HCT116 (cell line): ENCODE data around the gene SCN3A. TPM values are rescaled to one million over a fixed set of nuclear protein-coding genes. Genes with fewer than 3 reads are reported as not detected.

Experiments used
- ATAC-seq: fragments of 200-7000 bp; cut with Tn5 transposase; 2 replicates; pipeline ENCODE4 v1.9.1; 2020; ENCODE audit warnings: mild to moderate bottlenecking, moderate library complexity
- BruUV-seq: library from RNA; stranded (reverse); fragments of 400-500 nt; replicated peaks from 2 replicates; lab custom pipeline; 2021; lab: Mats Ljungman, UMichigan
- CTCF ChIA-PET: fragments of 300-600 bp; sonication (Branson Sonifier 250); formaldehyde crosslinking; loops from one replicate; lab custom pipeline; 2021; ENCODE audit warnings: antibody characterized with exemption; lab: Charles Lee
- POLR2A ChIA-PET: fragments of 300-600, 350-600 bp; sonication (Branson Sonifier 250); formaldehyde crosslinking; loops from one replicate; lab custom pipeline; 2021; ENCODE audit warnings: antibody characterized with exemption; lab: Charles Lee
- RAD21 ChIA-PET, 2 experiments: fragments of 300-600 bp; sonication (Branson Sonifier 250); formaldehyde crosslinking; loops; one replicate each; lab custom pipeline; 2023; ENCODE audit warnings: low total read pairs in 2 of 2; ENCODE audit not compliant: uncharacterized antibody in 2 of 2, unreplicated experiment in 2 of 2, low non-redundant PET in 1 of 2; lab: Charles Lee
- DNase-seq: peaks from one replicate; pipeline ENCODE4 v3.0.0-alpha.2; 2010; ENCODE audit warnings: low read depth, low spot score
- H2AFZ ChIP-seq: fragments of 200-600 bp; shearing (Covaris generic), sonication (generic); 2 replicates; pipeline ENCODE4 v1.6.1; 2017; ENCODE audit warnings: low read depth, mixed run types, mixed read lengths, antibody characterized with exemption, low read length; ENCODE audit not compliant: poor library complexity, severe bottlenecking
- H3K27ac ChIP-seq: 2 replicates; pipeline ENCODE4 v1.5.1; 2012; ENCODE audit warnings: low read depth, low read length
- H3K27me3 ChIP-seq: fragments of 200-600 bp; sonication (generic); 2 replicates; pipeline ENCODE4 v1.6.1; 2016; ENCODE audit warnings: mixed run types, low read length, mixed read lengths; ENCODE audit not compliant: insufficient read depth
- H3K36me3 ChIP-seq, 2 experiments: fragments of 200-500 bp in 1 of 2; fragments of 200-600 bp in 1 of 2; sonication (Bioruptor generic) in 1 of 2; sonication (generic) in 1 of 2; 2 replicates each; pipeline versions ENCODE4 v1.5.1 to v1.6.1; 2014 to 2016; ENCODE audit warnings: low read length in 2 of 2, inconsistent platforms in 1 of 2, mixed read lengths in 1 of 2, mixed run types in 1 of 2; ENCODE audit not compliant: insufficient read depth in 2 of 2, control insufficient read depth in 1 of 2
- H3K4me1 ChIP-seq, 2 experiments: fragments of 200-600 bp in 1 of 2; sonication (generic) in 1 of 2; 2 replicates each; pipeline versions ENCODE4 v1.5.1 to v1.6.1; 2012 to 2017; ENCODE audit warnings: low read length in 2 of 2, inconsistent platforms in 1 of 2, mild to moderate bottlenecking in 1 of 2, mixed read lengths in 1 of 2, mixed run types in 1 of 2, moderate library complexity in 1 of 2; ENCODE audit not compliant: insufficient read depth in 2 of 2, control insufficient read depth in 1 of 2
- H3K4me2 ChIP-seq: fragments of 200-600 bp; sonication (generic); 2 replicates; pipeline ENCODE4 v1.6.1; 2017; ENCODE audit warnings: mixed run types, low read length, mixed read lengths
- H3K4me3 ChIP-seq, 2 experiments: fragments of 200-600 bp in 1 of 2; sonication (generic) in 1 of 2; replicated peaks in 1 of 2; 2 replicates each; pipeline ENCODE4 v1.5.1; 2011 to 2016; ENCODE audit warnings: low read length in 2 of 2, control low read depth in 1 of 2, low read depth in 1 of 2, mild to moderate bottlenecking in 1 of 2, mixed read lengths in 1 of 2, mixed run types in 1 of 2
- H3K79me2 ChIP-seq: fragments of 200-600 bp; sonication (generic); 2 replicates; pipeline ENCODE4 v1.6.1; 2017; ENCODE audit warnings: mild to moderate bottlenecking, mixed run types, low read length, moderate library complexity, mixed read lengths; ENCODE audit not compliant: insufficient read depth
- H3K9ac ChIP-seq: fragments of 200-600 bp; sonication (generic); 2 replicates; pipeline ENCODE4 v1.6.1; 2016; ENCODE audit warnings: low read length, mixed read lengths
- H3K9me2 ChIP-seq: fragments of 200-600 bp; sonication (generic), shearing (Covaris generic); 2 replicates; pipeline ENCODE4 v1.6.1; 2017; ENCODE audit warnings: mixed run types, mild to moderate bottlenecking, moderate library complexity; ENCODE audit not compliant: insufficient read depth
- H3K9me3 ChIP-seq, 2 experiments: fragments of 200-500 bp in 1 of 2; fragments of 200-600 bp in 1 of 2; sonication (Bioruptor generic) in 1 of 2; sonication (generic) in 1 of 2; 2 replicates each; pipeline ENCODE4 v1.6.1; 2014 to 2017; ENCODE audit warnings: low read length in 2 of 2, mixed read lengths in 2 of 2, inconsistent platforms in 1 of 2, low read depth in 1 of 2, mild to moderate bottlenecking in 1 of 2, mixed run types in 1 of 2, moderate library complexity in 1 of 2; ENCODE audit not compliant: control insufficient read depth in 1 of 2, insufficient read depth in 1 of 2
- H4K20me1 ChIP-seq: fragments of 200-600 bp; sonication (generic), shearing (Covaris generic); 2 replicates; pipeline ENCODE4 v1.6.1; 2017; ENCODE audit warnings: mixed run types, mild to moderate bottlenecking, moderate library complexity; ENCODE audit not compliant: insufficient read depth
- CBX3 ChIP-seq: IDR thresholded peaks from 2 replicates; pipeline ENCODE4 v1.6.1; 2012; ENCODE audit warnings: low read depth
- CEBPB ChIP-seq: IDR thresholded peaks from 2 replicates; pipeline ENCODE4 v1.6.1; 2012; ENCODE audit warnings: low read depth
- CTCF ChIP-seq, 3 experiments: fragments of 200-600 bp in 1 of 3; sonication (generic) in 1 of 3; IDR thresholded peaks in 2 of 3; conservative IDR thresholded peaks in 1 of 3; 2 replicates each; pipeline ENCODE4 v1.5.1; 2012 to 2017; ENCODE audit warnings: low read depth in 2 of 3, low read length in 2 of 3, antibody characterized with exemption in 1 of 3, borderline replicate concordance in 1 of 3, control low read depth in 1 of 3, mild to moderate bottlenecking in 1 of 3, mixed read lengths in 1 of 3, mixed run types in 1 of 3, moderate library complexity in 1 of 3; ENCODE audit not compliant: insufficient read depth in 1 of 3
- EZH2 ChIP-seq: fragments of 200-600 bp; sonication (generic); IDR thresholded peaks from 2 replicates; pipeline ENCODE4 v1.6.1; 2017; ENCODE audit warnings: antibody characterized with exemption, mixed run types
- EZH2phosphoT487 ChIP-seq: fragments of 200-600 bp; IDR thresholded peaks from 2 replicates; pipeline ENCODE4 v1.6.1; 2018; ENCODE audit warnings: antibody characterized with exemption, borderline replicate concordance
- RAD21 ChIP-seq: IDR thresholded peaks from 2 replicates; pipeline ENCODE4 v1.6.1; 2012; ENCODE audit warnings: low read depth, mild to moderate bottlenecking
- SIN3A ChIP-seq: IDR thresholded peaks from 2 replicates; pipeline ENCODE4 v1.6.1; 2012; ENCODE audit warnings: low read depth
- YY1 ChIP-seq: IDR thresholded peaks from 2 replicates; pipeline ENCODE4 v1.6.1; 2011; ENCODE audit warnings: low read length, low read depth, moderate library complexity, mild to moderate bottlenecking; ENCODE audit not compliant: insufficient replicate concordance; ENCODE audit errors: extremely low read depth
- ZNF274 ChIP-seq: fragments of 200-500 bp; sonication (Bioruptor generic); IDR thresholded peaks from 2 replicates; pipeline ENCODE4 v1.6.1; 2014; ENCODE audit warnings: mild to moderate bottlenecking, low read depth, low read length, inconsistent platforms
- intact Hi-C: fragments of 100-400 bp; cut with micrococcal nuclease; formaldehyde crosslinking; loops from 2 replicates; pipeline ENCODE4 v1.10.0; 2022
- total RNA-seq: library from RNA; stranded (reverse); gene quantifications from one replicate; pipeline ENCODE4 v1.2.1, GENCODE V29; 2021; ENCODE audit not compliant: unreplicated experiment

Gene SCN3A
- total RNA-seq, 1 experiment from 2014 or later, result not detected

GRCh38 chr2:165224941-165225340 is 21.1 kb upstream of the SCN3A start:
- H3K79me2 ChIP-seq, result no peaks in the 10 kb centered on the region
- BruUV-seq, result no TSS peak
- no peaks in the 10 kb centered on the region for H3K36me3 ChIP-seq
- DNase-seq, result no peak
- no peak overlapping the region for H3K27ac ChIP-seq
- no peaks in the 10 kb centered on the region for H3K9me3 ChIP-seq
- ChIA-PET RAD21 (no interaction called here), CTCF (no interaction called here), POLR2A (interaction anchor here (0.6 kb wide), 1 partner anchor 21 kb away, joined by 3 read pairs; the partner anchor contains the start of gene SCN3A)
- H3K9me2 ChIP-seq, result no peaks in the 10 kb centered on the region
- H2AFZ ChIP-seq, result no peak overlapping the region
- no peak overlapping the region for H3K9ac ChIP-seq
- no peak for ATAC-seq
- no peak overlapping the region for H3K4me2 ChIP-seq
- no peaks in the 10 kb centered on the region for H3K4me1 ChIP-seq
- no peaks in the 10 kb centered on the region; the same call in 1 of the 2 replicates for H4K20me1 ChIP-seq
- H3K4me3 ChIP-seq, result no peak overlapping the region
- no peak for TF ChIP-seq EZH2
- no peak for TF ChIP-seq SIN3A
- TF ChIP-seq YY1, result no peak
- TF ChIP-seq EZH2phosphoT487, result no peak
- TF ChIP-seq CBX3, result no peak
- TF ChIP-seq CTCF (IDR thresholded peaks at IDR 0.05 in 2 of 3, conservative IDR thresholded peaks at IDR 0.05 in 1 of 3; ENCODE audit: borderline replicate concordance in 1 of 3, insufficient read depth in 1 of 3, low read depth in 2 of 3, low read length in 2 of 3), result no peak
- TF ChIP-seq CEBPB, result no peak
- no peak for TF ChIP-seq ZNF274
- intact Hi-C loops, result no loop called here
- H3K27me3 ChIP-seq, result peaks cover 3% of the 10 kb centered on the region; the same call in 1 of the 2 replicates

DNA sequence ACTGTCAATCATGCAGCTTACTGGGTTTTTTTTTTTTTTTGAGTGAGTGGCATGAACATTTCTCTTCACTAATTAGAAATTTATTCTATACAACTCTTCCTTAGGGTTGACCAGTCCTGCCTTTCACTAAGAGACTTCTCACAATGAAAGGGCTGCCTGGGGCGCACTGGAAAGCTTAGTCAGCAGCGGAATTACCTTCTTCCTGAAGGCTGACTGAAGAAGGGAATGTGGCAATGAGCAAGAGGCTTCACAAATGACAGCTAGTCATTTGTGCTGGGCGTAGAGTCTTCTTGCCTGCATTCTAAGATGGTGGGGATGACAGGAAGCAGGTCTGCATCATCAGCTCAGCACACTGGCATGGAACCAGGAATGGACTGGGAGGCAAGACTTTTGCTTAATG is 15.6 kb upstream of the SCN3A start:
- DNase-seq (no peak), ATAC-seq (no peak)
- no peak for TF ChIP-seq RAD21
- Histone ChIP-seq H4K20me1 (no peaks in the 10 kb centered on the region; the same call in 1 of the 2 replicates), H3K4me1 (no peaks in the 10 kb centered on the region), H3K4me3 (no peak overlapping the region), H3K9me3 (no peaks in the 10 kb centered on the region), H3K79me2 (no peaks in the 10 kb centered on the region), H3K27me3 (peaks cover 11% of the 10 kb centered on the region; the same call in 1 of the 2 replicates), H3K36me3 (no peaks in the 10 kb centered on the region), H3K27ac (no peak overlapping the region), H3K9ac (no peak overlapping the region), H2AFZ (no peak overlapping the region), H3K4me2 (no peak overlapping the region), H3K9me2 (no peaks in the 10 kb centered on the region)
- ChIA-PET RAD21 (no interaction called here), POLR2A (no interaction called here), CTCF (interaction anchor here (1.5 kb wide), 1 partner anchor 16 kb away, joined by 10 read pairs; the partner anchor contains the start of gene SCN3A)
- intact Hi-C loops, result no loop called here
- BruUV-seq, result no TSS peak
